Adrenal gland (tissue), 12 donors: ENCODE measurements around the gene SLC13A3. TPM values are rescaled to one million over a fixed set of nuclear protein-coding genes. Genes with fewer than 3 reads are reported as not detected.
A peak's percentile ranks its signal among the peaks of the same experiment; 100 is the strongest.

ENCODE experiments used
- DNase-seq, 7 donors: peaks; one replicate each; pipeline ENCODE4 v3.0.0-alpha.2; 2019 to 2020
- H3K27ac ChIP-seq, 5 donors: fragments of 200-600 bp; sonication (generic) in 4 of 5; 1 replicate in 3 of 5; 2 replicates in 2 of 5; pipeline versions ENCODE4 v1.5.1 to v1.8.0; 2016 to 2020; ENCODE audit warnings: mild to moderate bottlenecking in 1 of 5
- H3K27me3 ChIP-seq: fragments of 200-600 bp; 2 replicates; pipeline ENCODE4 v1.8.0; 2021
- H3K36me3 ChIP-seq, 2 donors: fragments of 200-600 bp; replicated peaks in 1 of 2; 1 replicate in 1 of 2; 2 replicates in 1 of 2; pipeline versions ENCODE4 v1.5.1 to v1.8.0; 2018 to 2022
- H3K4me1 ChIP-seq, 2 donors: fragments of 200-600 bp; replicated peaks in 1 of 2; 1 replicate in 1 of 2; 2 replicates in 1 of 2; pipeline versions ENCODE4 v1.5.1 to v1.8.0; 2018 to 2021
- H3K4me3 ChIP-seq, 4 donors: fragments of 200-600 bp; sonication (generic) in 3 of 4; one replicate each; pipeline ENCODE4 v1.5.1; 2016 to 2018
- H3K9me3 ChIP-seq, 3 donors: fragments of 200-600 bp; sonication (generic) in 1 of 3; replicated peaks in 1 of 3; 1 replicate in 2 of 3; 2 replicates in 1 of 3; pipeline versions ENCODE4 v1.5.1 to v1.8.0; 2016 to 2021
- POLR2A ChIP-seq, 2 donors: fragments of 450-650 bp; IDR thresholded peaks; one replicate each; pipeline ENCODE4 v1.6.1; 2017; ENCODE audit warnings: antibody characterized with exemption in 2 of 2, mild to moderate bottlenecking in 2 of 2, moderate library complexity in 1 of 2
- WGBS, 4 donors: extraction: QIAGEN DNeasy Blood & Tissue Kit in 2 of 4; methylation state at CpG; one replicate each; pipeline versions ENCODE4 v1.1.5 to v1.1.7; 2013 to 2017; 5-methylcytosine and 5-hydroxymethylcytosine counted together
- intact Hi-C, 2 donors: fragments of 100-400 bp; cut with DNase I; formaldehyde crosslinking; loops; one replicate each; pipeline versions ENCODE4 v1.14.1 to v1.15.0; 2022 to 2023
- polyA plus RNA-seq, 3 donors: library from polyadenylated mRNA; stranded (reverse); fragments of 200-250 nt in 2 of 3; fragments of 350-450 nt in 1 of 3; fragmentation: Illumina TruSeq in 1 of 3; extraction: RNeasy Lipid Tissue Mini Kit (QIAGEN cat#74804) in 1 of 3; gene quantifications; one replicate each; pipeline ENCODE4 v1.2.3, GENCODE V29; 2013 to 2014
- total RNA-seq, 9 donors: library from RNA; depleted of rRNA in 4 of 9; stranded (reverse); fragments of >200 nt in 4 of 9; fragments of 120-200 nt in 1 of 9; fragmentation: NEBNext Ultra II Directional in 1 of 9; extraction: Animal tissue kit (Norgen Biotek cat#: 25700) in 1 of 9; gene quantifications; one replicate each; pipeline versions ENCODE4 v1.1.0 to v1.2.4, GENCODE V29; 2013 to 2023
- TF ChIP-seq, protein P1 (sequence below), 6 experiments: fragments of 450-650 bp in 4 of 6; fragments of 200-600 bp in 2 of 6; sonication (generic) in 1 of 6; IDR thresholded peaks; 1 replicate in 5 of 6; 2 replicates in 1 of 6; pipeline versions ENCODE4 v1.5.1 to v1.8.0; 2016 to 2021; ENCODE audit warnings: antibody characterized with exemption in 6 of 6, mild to moderate bottlenecking in 2 of 6, moderate library complexity in 1 of 6
- donor health status: healthy with polysubstance abuse.
- donor health status: Bipolar disorder and iron deficiency.
- donor health status: DM: yes; HTN: yes; CAD: no.
- donor health status: DM: no; HTN: no; CAD: no.
- donor health status: DM: no; HTN: no; CAD: no.
- donor health status: DM: yes; HTN: yes; CAD: no.

The SLC13A3 gene
- total and polyA plus RNA-seq, 12 donors = 1.5 to 11.2 (median 3.9) TPM

DNA sequence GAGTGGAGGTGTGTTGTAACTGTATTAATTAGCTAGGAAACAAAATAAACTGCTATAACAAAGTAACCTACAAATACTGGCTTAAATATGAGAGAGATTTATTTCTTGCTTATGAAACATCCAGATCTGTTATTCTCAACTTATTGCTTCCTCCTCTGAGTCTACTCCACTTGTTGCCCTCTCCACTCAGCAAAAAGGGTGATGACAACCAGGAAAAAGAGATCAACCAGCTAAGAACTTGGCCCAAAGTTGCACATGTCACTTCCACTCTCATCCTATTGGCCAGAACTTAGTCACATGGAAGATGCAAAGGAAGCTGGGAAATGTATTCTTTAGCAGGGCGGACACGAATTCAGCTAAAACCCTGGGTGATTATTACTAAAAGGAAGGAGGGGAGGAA lies 43.2 kb upstream of the SLC13A3 start:
- WGBS, 4 donors = 35 to 60% (median 40%) methylated on average over 2 of the region's 2 CpGs
- intact Hi-C loops = no loop called here
- DNase-seq = peak in 1 of 7 donors; percentile 37
- no peak overlapping the region for H3K4me3 ChIP-seq
- peaks cover 0 to 5% of the 10 kb centered on the region in 2 donors for H3K4me1 ChIP-seq
- no peak for TF ChIP-seq POLR2A (IDR thresholded peaks at IDR 0.05)
- TF ChIP-seq, protein P1, sequence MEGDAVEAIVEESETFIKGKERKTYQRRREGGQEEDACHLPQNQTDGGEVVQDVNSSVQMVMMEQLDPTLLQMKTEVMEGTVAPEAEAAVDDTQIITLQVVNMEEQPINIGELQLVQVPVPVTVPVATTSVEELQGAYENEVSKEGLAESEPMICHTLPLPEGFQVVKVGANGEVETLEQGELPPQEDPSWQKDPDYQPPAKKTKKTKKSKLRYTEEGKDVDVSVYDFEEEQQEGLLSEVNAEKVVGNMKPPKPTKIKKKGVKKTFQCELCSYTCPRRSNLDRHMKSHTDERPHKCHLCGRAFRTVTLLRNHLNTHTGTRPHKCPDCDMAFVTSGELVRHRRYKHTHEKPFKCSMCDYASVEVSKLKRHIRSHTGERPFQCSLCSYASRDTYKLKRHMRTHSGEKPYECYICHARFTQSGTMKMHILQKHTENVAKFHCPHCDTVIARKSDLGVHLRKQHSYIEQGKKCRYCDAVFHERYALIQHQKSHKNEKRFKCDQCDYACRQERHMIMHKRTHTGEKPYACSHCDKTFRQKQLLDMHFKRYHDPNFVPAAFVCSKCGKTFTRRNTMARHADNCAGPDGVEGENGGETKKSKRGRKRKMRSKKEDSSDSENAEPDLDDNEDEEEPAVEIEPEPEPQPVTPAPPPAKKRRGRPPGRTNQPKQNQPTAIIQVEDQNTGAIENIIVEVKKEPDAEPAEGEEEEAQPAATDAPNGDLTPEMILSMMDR (IDR thresholded peaks at IDR 0.05) = no peak
- H3K36me3 ChIP-seq = no peaks in the 10 kb centered on the region
- H3K9me3 ChIP-seq = no peaks in the 10 kb centered on the region
- peak overlapping the region in 1 of 5 donors; percentile 56 for H3K27ac ChIP-seq
- no peaks in the 10 kb centered on the region for H3K27me3 ChIP-seq

DNA sequence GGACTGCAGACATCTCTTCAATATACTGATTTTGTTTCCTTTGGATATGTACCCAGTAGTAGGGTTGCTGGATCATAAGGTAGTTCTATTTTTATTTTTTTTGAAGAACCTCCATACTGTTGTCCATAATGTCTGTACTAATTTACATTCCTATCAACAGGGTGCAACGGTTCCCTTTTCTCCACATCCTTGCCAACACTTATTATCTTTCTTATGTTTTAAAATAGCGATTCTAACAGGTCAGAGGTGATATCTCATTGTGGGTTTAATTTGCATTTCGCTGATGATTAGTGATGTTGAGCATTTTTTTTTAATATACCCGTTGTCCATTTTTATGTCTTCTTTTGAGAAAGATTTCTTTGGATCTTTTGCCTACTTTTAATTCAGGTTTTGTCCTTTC lies 39.9 kb upstream of the SLC13A3 start:
- H3K4me1 ChIP-seq = peaks cover 7 to 29% of the 10 kb centered on the region in 2 donors
- no peak for DNase-seq
- H3K9me3 ChIP-seq = no peaks in the 10 kb centered on the region
- no peaks in the 10 kb centered on the region for H3K27me3 ChIP-seq
- no peak overlapping the region for H3K27ac ChIP-seq
- WGBS, 4 donors = 52 to 88% (median 85%) methylated on average over 4 of the region's 4 CpGs
- H3K4me3 ChIP-seq = no peak overlapping the region
- TF ChIP-seq POLR2A (IDR thresholded peaks at IDR 0.05) = no peak
- TF ChIP-seq, protein P1 (IDR thresholded peaks at IDR 0.05) = no peak
- intact Hi-C loops = no loop called here
- H3K36me3 ChIP-seq = peaks cover 0 to 6% of the 10 kb centered on the region in 2 donors

DNA sequence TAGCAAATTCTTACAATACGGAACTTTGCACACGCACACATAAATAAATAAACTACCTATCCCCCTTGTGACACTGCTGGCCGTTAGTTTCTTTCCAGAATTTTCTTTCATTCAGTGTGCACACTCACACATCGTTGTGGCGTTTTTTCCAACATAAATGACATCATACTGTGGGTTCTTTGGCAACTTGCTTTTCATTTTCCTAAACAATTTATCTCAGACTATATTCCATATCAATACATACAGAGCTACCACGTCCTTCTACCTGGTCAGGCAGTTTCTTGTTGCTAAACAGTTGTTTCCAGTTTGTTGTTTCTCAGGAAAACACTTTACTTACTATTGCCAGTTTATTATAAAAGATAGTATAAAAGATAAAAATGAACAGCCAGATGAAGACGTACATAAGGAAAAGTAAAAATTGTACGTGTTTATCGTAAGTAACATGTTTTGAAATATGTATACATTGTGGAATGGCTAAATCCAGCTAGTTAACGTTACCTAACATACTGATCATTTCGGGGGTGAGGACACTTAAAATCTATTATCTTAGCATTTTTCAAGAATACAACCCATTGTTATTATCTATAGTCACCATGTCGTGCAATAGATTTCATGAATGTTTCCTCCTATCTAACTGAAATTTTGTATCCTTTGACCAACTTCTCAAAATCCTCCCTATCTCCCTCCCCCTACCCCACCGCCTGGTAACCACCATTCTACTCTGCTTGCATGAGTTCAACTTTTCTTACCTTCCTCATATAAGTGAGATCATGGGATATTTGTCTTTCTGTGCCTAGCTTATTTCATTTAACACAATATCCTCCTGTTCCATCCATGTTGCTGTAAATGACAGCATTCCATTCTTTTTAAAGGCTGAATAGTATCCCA lies 39.2 kb upstream of the SLC13A3 start:
- 50 to 57% (median 51%) methylated on average over 13 of the region's 13 CpGs for WGBS, 4 donors
- no peak for DNase-seq
- intact Hi-C loops = no loop called here

DNA sequence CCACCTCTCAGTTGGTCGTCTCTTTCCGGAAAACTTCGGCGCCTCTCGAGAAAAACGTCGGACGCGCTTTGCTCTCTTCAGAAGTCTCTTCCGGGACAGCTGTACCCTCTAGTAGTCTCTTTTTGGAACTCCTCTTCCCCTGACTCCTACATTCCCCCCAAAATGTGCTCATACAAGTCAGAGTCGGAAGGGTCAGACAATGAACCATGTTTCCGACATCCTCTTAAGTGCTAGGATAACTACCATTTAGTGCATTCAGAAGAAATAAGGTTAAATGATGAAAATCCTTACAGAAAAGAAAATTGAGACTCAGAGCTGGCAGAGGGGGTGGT lies 38.5 kb upstream of the SLC13A3 start:
- no peak for DNase-seq
- TF ChIP-seq, protein P1 (IDR thresholded peaks at IDR 0.05) = no peak
- no peak for TF ChIP-seq POLR2A (IDR thresholded peaks at IDR 0.05)
- Histone ChIP-seq H3K27me3 (no peaks in the 10 kb centered on the region), H3K4me3 (peak overlapping the region in 2 of 4 donors; percentile 67 to 69), H3K9me3 (no peaks in the 10 kb centered on the region), H3K27ac (peak overlapping the region; percentile 61 to 95 (median 94)), H3K4me1 (peaks cover 7 to 30% of the 10 kb centered on the region in 2 donors), H3K36me3 (peaks cover 0 to 6% of the 10 kb centered on the region in 2 donors)
- intact Hi-C loops = no loop called here
- 0 to 1% (median 0%) methylated on average over 10 to 12 of the region's 12 CpGs for WGBS, 4 donors

More for the DNA sequence above, 39.2 kb upstream of the SLC13A3 start:
- no peaks in the 10 kb centered on the region for H3K27me3 ChIP-seq
- TF ChIP-seq, protein P1 (IDR thresholded peaks at IDR 0.05) = no peak
- TF ChIP-seq POLR2A (IDR thresholded peaks at IDR 0.05) = no peak
- H3K4me1 ChIP-seq = peaks cover 7 to 30% of the 10 kb centered on the region in 2 donors
- no peaks in the 10 kb centered on the region for H3K9me3 ChIP-seq
- peaks cover 0 to 6% of the 10 kb centered on the region in 2 donors for H3K36me3 ChIP-seq
- peak overlapping the region in 2 of 4 donors; percentile 67 to 69 for H3K4me3 ChIP-seq
- H3K27ac ChIP-seq = peak overlapping the region in 3 of 5 donors; percentile 91 to 95 (median 94)
